T-helper 9 cell (primary cell): ENCODE measurements around the gene ADIPOR1.
"Not testable (repeated sequence)": the region's sequence is repeated elsewhere in the genome, so short reads cannot be mapped to it uniquely, and the experiment has no call there.

ENCODE experiments used
- DNase-seq: peaks from one replicate; pipeline ENCODE4 v3.0.0-alpha.2; 2020

Gene ADIPOR1

DNA sequence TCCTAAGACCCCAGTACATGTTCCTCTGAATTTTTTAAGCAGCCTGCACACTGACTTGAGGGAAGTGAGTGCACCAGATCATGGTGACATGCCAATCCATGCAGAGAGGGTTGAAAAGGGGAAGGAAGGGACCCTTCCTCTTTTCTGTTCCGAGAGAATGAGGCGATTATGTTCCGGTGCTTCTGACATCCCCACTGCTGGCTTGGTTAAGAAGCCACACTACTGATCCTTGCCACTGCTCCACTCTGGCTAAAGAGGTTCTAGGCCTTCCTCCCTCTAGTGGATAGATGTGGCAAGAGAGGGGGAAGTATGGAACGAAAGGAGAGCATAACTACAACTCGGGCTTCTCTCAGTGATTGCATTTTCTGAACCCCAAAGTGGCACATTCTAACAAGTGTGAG, 10.8 kb upstream of the ADIPOR1 start:
- no peak for DNase-seq

- no peak for DNase-seq
Measured at GRCh38 chr1:202968351-202968750, 10.2 kb upstream of the ADIPOR1 start.

GRCh38 chr1:202967684-202968281, 9.7 kb upstream of the ADIPOR1 start:
- no peak for DNase-seq

DNA sequence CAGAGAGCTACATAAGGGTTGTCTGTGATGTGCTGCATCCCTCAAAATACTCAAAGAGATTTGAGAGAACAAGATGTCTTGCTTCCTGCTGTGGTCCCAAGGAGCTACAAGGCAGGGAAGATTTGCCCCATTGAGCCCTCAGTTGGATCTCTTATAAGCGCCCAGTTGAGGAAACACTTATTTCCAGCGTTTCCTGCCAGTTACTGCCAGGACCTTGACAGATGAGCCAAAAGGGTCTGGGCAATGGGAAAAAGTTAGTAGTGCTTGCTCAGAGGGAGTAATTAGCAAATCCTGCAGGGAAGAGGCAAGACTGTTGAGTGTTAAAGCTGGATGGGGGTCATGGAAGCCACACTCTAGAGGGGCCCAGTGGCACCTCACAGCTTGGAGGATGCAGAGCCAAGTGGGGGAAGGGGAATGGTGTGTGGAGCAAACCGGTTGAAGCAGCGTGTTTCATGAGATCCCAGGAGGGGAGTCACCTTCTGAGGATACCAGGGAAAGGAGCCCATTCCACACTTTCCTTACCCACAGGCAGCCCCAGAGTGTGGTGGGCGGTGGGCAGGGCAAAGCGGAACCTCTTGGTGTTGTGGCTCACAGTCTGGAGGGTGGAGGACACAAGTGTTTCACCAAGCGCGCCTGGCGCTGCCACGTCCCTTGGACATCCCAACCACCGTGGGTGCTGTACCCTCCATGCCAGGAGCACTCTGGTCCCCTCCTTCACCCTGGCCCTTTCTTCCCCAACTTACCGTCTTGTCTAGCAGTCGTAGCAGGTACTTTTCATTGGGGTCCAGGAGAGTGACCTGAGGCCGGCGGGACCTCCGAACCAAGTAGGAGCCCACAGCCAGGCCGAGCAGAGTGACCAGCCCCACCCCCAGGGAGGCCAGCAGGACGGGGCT, 8.1 kb upstream of the ADIPOR1 start:
- no peak for DNase-seq

GRCh38 chr1:202965422-202965821, 7.3 kb upstream of the ADIPOR1 start:
- DNase-seq = no peak

DNA sequence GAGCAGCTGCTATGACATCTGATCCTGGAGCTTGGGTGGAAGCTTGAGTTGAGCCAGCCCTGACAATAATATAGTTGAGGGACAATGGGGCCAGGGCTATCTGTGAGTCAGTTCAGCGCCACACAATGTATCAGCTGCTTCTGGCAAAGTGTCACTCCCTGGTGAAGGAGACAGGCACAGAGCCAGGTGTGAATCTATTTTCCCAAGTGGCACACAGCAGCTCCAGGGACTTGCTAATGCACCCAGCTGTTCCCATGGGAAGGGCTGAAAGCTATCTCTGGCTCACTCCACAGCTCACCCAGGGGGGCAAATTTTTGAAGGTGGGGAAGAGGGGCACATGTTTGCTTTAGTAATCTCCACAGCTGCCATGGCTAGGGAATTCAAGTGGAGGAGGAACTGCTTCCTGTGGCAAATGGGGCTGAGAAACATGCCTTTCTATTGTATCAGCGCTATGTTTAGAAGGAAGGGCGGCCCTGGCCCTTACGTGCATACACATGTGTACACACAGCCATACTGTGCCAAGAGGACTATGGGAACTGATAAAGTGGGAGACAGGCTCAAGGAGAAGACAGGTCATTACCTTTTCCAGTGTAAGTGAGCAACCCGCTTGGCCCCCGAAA, 6.8 kb upstream of the ADIPOR1 start:
- no peak for DNase-seq

GRCh38 chr1:202961220-202961880, 3.2 kb upstream of the ADIPOR1 start:
- DNase-seq = no peak

DNA sequence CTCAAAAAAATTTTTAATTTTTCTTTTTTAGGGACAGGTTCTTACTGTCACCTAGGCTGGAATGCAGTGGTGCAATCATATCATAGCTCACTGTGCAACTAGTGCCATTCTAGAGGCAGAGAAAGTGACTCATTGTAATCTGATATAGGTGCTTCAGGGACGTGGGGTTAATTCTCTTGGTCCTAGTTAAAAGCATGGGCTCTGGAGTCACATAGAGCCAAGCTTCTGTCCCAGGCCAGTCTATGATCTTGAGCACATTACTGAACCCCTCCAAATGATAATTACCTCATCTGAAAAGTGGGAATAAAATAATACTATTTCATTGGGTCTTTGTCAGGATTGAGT, 1.1 kb upstream of the ADIPOR1 start:
- DNase-seq = no peak

- DNase-seq = no peak
Measured at GRCh38 chr1:202958544-202959275, 598 bp upstream of the ADIPOR1 start.

GRCh38 chr1:202956969-202957368, 1.1 kb downstream of the ADIPOR1 start:
- DNase-seq = no peak

GRCh38 chr1:202954057-202954745, 3.9 kb downstream of the ADIPOR1 start:
- no peak for DNase-seq

GRCh38 chr1:202953392-202953791, 4.7 kb downstream of the ADIPOR1 start:
- no peak for DNase-seq

DNA sequence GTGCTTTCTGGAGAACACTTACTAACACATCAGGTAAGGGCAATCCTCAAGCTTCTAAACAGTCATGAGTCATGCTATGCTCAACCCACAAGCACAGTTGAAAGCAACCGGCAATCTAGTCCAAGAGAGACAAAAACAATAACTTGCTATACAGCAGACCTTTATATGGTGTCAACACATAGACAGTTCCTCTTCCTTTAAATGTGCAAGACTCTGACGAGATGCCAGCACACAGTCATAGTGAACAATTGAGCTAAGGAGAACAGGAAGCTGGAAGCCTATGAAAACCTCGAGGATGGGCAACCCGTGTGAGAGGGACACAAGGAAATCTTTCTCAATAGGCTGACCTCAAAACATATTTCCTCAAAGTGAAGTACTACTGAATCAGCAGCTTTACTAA, 5.3 kb downstream of the ADIPOR1 start:
- DNase-seq = no peak

GRCh38 chr1:202952099-202952498, 6.0 kb downstream of the ADIPOR1 start:
- no peak for DNase-seq

- DNase-seq = no peak
Measured at GRCh38 chr1:202951437-202951836, 6.7 kb downstream of the ADIPOR1 start.

- DNase-seq = no peak
Measured at GRCh38 chr1:202945483-202945882, 12.6 kb downstream of the ADIPOR1 start.

DNA sequence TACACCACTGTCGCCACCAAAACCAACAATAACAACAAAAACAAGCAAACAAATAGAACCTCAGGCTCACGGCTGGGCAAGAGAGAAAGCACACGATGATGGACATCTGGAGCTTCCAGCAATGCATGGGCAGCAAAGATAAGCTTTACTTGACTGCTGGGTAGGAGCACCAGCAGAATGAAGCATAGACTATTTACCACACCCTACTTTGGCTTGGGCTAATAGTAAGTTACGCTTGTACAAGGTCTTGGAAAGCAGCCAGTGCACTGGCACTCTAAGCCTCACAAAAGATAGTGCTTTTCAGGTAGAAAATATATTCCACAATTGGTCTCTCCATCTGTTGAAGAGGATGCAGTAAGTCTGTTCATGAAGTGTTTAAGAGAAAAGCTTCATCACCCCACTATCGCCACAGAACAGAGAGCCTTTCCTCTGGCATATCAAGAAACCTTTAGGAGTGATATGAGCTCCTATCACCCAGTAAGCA, 13.6 kb downstream of the ADIPOR1 start:
- no peak for DNase-seq

DNA sequence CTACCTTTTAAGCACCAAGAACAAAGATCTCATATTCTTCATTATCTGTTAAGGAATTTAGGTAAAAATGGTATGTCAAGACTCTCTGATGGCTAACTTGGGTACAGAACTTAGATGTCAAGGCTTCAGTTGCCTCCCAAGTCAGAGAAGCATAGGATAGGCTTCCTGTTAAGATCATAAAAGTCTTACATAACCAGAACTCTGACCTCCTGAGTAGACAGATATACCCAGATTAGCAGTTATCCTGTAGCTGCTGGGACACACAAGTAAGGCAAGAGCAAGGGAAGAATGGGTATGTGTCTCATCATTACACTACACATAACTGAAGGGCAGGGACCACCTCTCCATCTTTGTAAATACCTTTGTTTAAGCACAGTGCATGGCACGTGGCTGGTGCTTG, 15.7 kb downstream of the ADIPOR1 start:
- no peak for DNase-seq

DNA sequence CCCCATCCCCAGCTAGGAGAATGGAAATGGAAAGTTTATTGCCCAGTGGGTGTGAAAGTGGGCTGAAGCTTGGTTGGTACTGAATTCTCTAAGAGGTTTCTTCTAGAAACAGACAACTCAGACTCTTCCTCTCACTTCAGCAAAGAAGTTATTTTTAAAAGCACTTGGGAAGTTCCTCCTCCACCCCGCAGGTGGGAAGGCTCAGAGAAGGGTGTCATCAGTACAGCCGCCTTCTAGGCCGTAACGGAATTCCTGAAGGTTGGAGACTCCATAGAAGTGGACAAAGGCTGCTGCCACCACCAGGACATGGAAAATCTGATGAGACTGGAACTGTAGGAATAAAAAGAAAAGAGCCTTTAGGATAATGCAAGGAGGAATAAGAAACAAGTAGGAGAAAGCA, 16.7 kb downstream of the ADIPOR1 start:
- no peak for DNase-seq

DNA sequence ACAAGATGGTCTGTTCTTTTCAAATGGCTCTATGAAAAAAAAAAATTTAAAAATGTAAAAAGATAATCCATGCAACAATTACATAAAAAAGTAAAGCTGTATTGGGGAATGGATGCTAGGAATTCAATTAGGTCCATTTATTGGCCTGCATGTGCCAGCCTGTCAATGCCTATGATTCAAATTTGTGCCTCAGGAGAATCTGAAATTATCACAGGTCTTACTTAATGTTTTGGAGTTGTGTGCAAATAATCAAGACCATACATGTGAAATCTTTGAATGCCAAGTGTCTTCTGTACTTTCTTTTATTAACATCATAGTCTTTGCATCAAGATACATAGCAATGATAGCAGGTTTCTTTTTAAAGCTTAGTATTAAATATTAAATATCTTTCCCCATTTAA, 17.6 kb downstream of the ADIPOR1 start:
- no peak for DNase-seq

DNA sequence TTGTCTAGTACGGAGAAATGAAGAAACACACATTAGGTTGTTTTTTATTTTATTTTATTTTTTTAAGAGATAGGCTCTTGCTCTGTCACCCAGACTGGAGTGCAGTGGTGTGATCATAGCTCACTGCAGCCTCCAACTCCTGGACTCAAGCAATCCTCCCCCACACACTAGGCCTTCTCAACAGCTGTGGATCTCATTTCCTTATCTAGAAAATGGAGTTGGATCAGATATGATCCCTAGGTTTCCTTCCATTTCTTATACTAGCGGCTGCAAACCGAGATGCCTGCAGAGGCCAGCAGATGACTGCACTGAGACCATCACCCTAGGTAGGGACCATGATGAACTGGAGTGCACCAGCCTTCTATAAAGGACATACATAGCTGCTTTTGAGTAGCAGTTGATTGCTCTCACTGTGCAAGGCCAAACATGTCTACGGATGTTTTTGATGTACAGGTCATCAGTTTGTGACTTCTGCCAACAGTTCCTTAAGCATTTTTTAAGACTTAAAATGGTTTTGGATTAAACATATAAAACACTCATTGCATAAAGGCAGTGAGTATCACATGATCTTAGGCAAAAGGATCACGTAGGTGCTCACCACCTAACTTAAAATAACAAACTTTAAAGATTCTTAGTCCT, 19.7 kb downstream of the ADIPOR1 start:
- no peak for DNase-seq

DNA sequence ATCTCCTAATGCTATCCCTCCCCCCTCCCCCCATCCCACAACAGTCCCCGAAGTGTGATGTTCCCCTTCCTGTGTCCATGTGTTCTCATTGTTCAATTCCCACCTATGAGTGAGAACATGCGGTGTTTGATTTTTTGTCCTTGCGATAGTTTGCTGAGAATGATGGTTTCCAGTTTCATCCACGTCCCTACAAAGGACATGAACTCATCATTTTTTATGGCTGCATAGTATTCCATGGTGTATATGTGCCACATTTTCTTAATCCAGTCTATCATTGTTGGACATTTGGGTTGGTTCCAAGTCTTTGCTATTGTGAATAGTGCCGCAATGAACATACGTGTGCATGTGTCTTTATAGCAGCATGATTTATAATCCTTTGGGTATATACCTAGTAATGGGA, 21.7 kb downstream of the ADIPOR1 start:
- DNase-seq = not testable (repeated sequence)
